HEK293T (cell line): ENCODE results near the gene ZNF133.
A peak's percentile ranks its signal among the peaks of the same experiment; 100 is the strongest.

Source experiments
- CTCF ChIA-PET: fragments of 350-600 bp; formaldehyde crosslinking; extraction: SDS; loops from one replicate; lab custom pipeline; 2021; ENCODE audit warnings: antibody characterized with exemption, inconsistent platforms; lab: Yijun Ruan, JAX
- POLR2A ChIA-PET: fragments of 350-600 bp; formaldehyde crosslinking; extraction: SDS; loops from one replicate; lab custom pipeline; 2020; ENCODE audit warnings: antibody characterized with exemption, inconsistent platforms; lab: Yijun Ruan, JAX
- DNase-seq: peaks from one replicate; pipeline ENCODE4 v3.0.0; 2012; ENCODE audit warnings: mixed read lengths; ENCODE audit errors: extremely low spot score
- ARNT ChIP-seq: fragments of 450-650 bp; IDR thresholded peaks from 2 replicates; pipeline ENCODE4 v1.6.1; 2017; ENCODE audit warnings: mild to moderate bottlenecking
- BHLHE40 ChIP-seq: fragments of 450-650 bp; IDR thresholded peaks from 2 replicates; pipeline ENCODE4 v1.6.1; 2016; ENCODE audit warnings: mild to moderate bottlenecking, moderate library complexity, borderline replicate concordance
- CTBP1 ChIP-seq: fragments of 450-650 bp; IDR thresholded peaks from 2 replicates; pipeline ENCODE4 v1.6.1; 2016; ENCODE audit warnings: borderline replicate concordance
- ELF4 ChIP-seq: fragments of 450-650 bp; IDR thresholded peaks from 2 replicates; pipeline ENCODE4 v1.6.1; 2017; ENCODE audit warnings: antibody characterized with exemption
- FOXA1 ChIP-seq: fragments of 450-650 bp; IDR thresholded peaks from 2 replicates; pipeline ENCODE4 v1.6.1; 2016; ENCODE audit warnings: mild to moderate bottlenecking
- FOXK2 ChIP-seq: fragments of 450-650 bp; IDR thresholded peaks from 2 replicates; pipeline ENCODE4 v1.6.1; 2016; ENCODE audit warnings: mild to moderate bottlenecking
- FOXM1 ChIP-seq: fragments of 450-650 bp; IDR thresholded peaks from 2 replicates; pipeline ENCODE4 v1.6.1; 2017; ENCODE audit warnings: mild to moderate bottlenecking, borderline replicate concordance
- HDGF ChIP-seq: fragments of 450-650 bp; IDR thresholded peaks from 2 replicates; pipeline ENCODE4 v1.6.1; 2017; ENCODE audit warnings: antibody characterized with exemption, borderline replicate concordance
- L3MBTL2 ChIP-seq: fragments of 450-650 bp; conservative IDR thresholded peaks from 2 replicates; pipeline ENCODE4 v1.6.1; 2016; ENCODE audit warnings: mild to moderate bottlenecking
- LEF1 ChIP-seq: fragments of 450-650 bp; IDR thresholded peaks from 2 replicates; pipeline ENCODE4 v1.6.1; 2017; ENCODE audit warnings: mild to moderate bottlenecking, borderline replicate concordance
- NFRKB ChIP-seq: fragments of 450-650 bp; IDR thresholded peaks from 2 replicates; pipeline ENCODE4 v1.6.1; 2016; ENCODE audit warnings: mild to moderate bottlenecking, moderate library complexity
- PKNOX1 ChIP-seq: fragments of 450-650 bp; IDR thresholded peaks from 2 replicates; pipeline ENCODE4 v1.6.1; 2016
- SP1 ChIP-seq: fragments of 450-650 bp; IDR thresholded peaks from 2 replicates; pipeline ENCODE4 v1.6.1; 2017
- SUZ12 ChIP-seq: fragments of 450-650 bp; IDR thresholded peaks from 2 replicates; pipeline ENCODE4 v1.6.1; 2016; ENCODE audit warnings: mild to moderate bottlenecking
- TARDBP ChIP-seq: fragments of 450-650 bp; IDR thresholded peaks from 2 replicates; pipeline ENCODE4 v1.6.1; 2016
- ZNF384 ChIP-seq: fragments of 450-650 bp; IDR thresholded peaks from 2 replicates; pipeline ENCODE4 v1.6.1; 2016

ZNF133 gene

GRCh38 chr20:18276821-18277220 is 11.5 kb upstream of the ZNF133 start:
- ChIA-PET POLR2A (interaction anchor here (1.9 kb wide), 1 partner anchor 10 kb away, joined by 5 read pairs; no protein-coding TSS in a partner anchor), CTCF (interaction anchor here (1.0 kb wide), 1 partner anchor 11 kb away, joined by 5 read pairs; no protein-coding TSS in a partner anchor)
- TF ChIP-seq CTBP1 = no peak
- no peak for TF ChIP-seq L3MBTL2
- no peak for TF ChIP-seq ARNT
- TF ChIP-seq PKNOX1 = no peak
- no peak for TF ChIP-seq ELF4
- peak; percentile 78 for DNase-seq

DNA sequence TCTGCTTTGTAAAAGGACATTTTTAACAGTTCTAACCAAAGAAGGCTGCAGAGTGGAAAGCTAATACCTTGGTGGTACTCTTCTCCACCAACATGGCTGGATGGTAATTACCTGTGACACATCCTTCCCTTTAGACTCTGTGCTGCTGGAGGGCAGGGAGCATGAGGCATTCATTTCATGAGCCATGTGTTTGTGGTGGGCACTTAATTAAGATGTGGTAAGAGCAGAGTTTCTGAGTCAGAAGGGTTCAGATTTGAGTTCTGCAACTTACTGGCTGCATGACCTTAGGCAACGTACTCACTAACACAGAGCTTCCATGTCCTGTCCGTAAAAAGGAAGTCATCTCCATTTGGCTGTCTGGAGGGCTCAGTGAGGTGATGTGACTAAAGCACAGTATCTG is 9.1 kb upstream of the ZNF133 start:
- ChIA-PET POLR2A (no interaction called here), CTCF (no interaction called here)
- no peak for DNase-seq
- no peak for TF ChIP-seq PKNOX1
- TF ChIP-seq L3MBTL2 = no peak
- no peak for TF ChIP-seq FOXK2
- TF ChIP-seq CTBP1 = no peak
- no peak for TF ChIP-seq ARNT
- no peak for TF ChIP-seq TARDBP
- TF ChIP-seq BHLHE40 = no peak
- TF ChIP-seq FOXM1 = no peak
- no peak for TF ChIP-seq SP1
- TF ChIP-seq ELF4 = no peak
- TF ChIP-seq HDGF = no peak
- TF ChIP-seq ZNF384 = no peak
- no peak for TF ChIP-seq NFRKB
- TF ChIP-seq LEF1 = no peak
- TF ChIP-seq FOXA1 = no peak
- TF ChIP-seq SUZ12 = no peak

- DNase-seq = no peak
- ChIA-PET CTCF (no interaction called here), POLR2A (no interaction called here)
- TF ChIP-seq SP1 (no peak), CTBP1 (no peak), L3MBTL2 (no peak), FOXM1 (no peak), ZNF384 (no peak), ELF4 (no peak), PKNOX1 (no peak), TARDBP (no peak), FOXA1 (no peak), FOXK2 (no peak), NFRKB (no peak), LEF1 (no peak), SUZ12 (no peak), ARNT (no peak), BHLHE40 (no peak), HDGF (no peak)
Observed at GRCh38 chr20:18284805-18285533, 3.4 kb upstream of the ZNF133 start.

GRCh38 chr20:18287546-18287914 is 797 bp upstream of the ZNF133 start:
- no peak for DNase-seq
- CTCF ChIA-PET = no interaction called here
- POLR2A ChIA-PET = interaction anchor here (0.6 to 2.3 kb wide), 14 partner anchors 10 to 757 kb away, joined by 3 to 10 read pairs (median 4); partner anchors contain the start of genes BFSP1, KAT14, OVOL2 and PET117
- TF ChIP-seq PKNOX1 (no peak), L3MBTL2 (no peak), TARDBP (no peak), BHLHE40 (no peak), LEF1 (no peak), ELF4 (no peak), FOXM1 (no peak), HDGF (no peak), SUZ12 (no peak), ZNF384 (no peak), FOXA1 (no peak)

- DNase-seq = peak; percentile 11
- no peak for TF ChIP-seq NFRKB
- no peak for TF ChIP-seq SP1
- TF ChIP-seq FOXA1 = no peak
- TF ChIP-seq L3MBTL2 = peak; percentile 36
- no peak for TF ChIP-seq FOXM1
- CTCF ChIA-PET = no interaction called here
- POLR2A ChIA-PET = interaction anchor here (0.7 to 2.3 kb wide), 18 partner anchors 11 to 758 kb away, joined by 3 to 10 read pairs (median 4); partner anchors contain the start of genes BFSP1, KAT14, OVOL2 and PET117
Observed at GRCh38 chr20:18288749-18289267, 481 bp downstream of the ZNF133 start.
